T-helper 1 cell treated with Interleukin-12 subunit alpha and Interleukin-12 subunit beta and Interleukin-4 antibody, amounts not matched to agents 30 μg/mL and 1 μg/mL, for 36 hours (primary cell): Measurements from ENCODE around the gene TRIM50.
"Not testable (repeated sequence)": the region's sequence is repeated elsewhere in the genome, so short reads cannot be mapped to it uniquely, and the experiment has no call there.

Experiments
- H3K27ac Mint-ChIP-seq: one replicate; pipeline ENCODE4 v1.8.0; 2021; ENCODE audit warnings: mild to moderate bottlenecking, mixed read lengths
- H3K27me3 Mint-ChIP-seq: one replicate; pipeline ENCODE4 v1.8.0; 2021; ENCODE audit warnings: low read depth, mixed read lengths
- H3K36me3 Mint-ChIP-seq: one replicate; pipeline ENCODE4 v1.8.0; 2021; ENCODE audit warnings: low read depth, mixed read lengths
- H3K4me1 Mint-ChIP-seq: one replicate; pipeline ENCODE4 v1.8.0; 2021; ENCODE audit warnings: low read depth, mixed read lengths
- H3K4me3 Mint-ChIP-seq: one replicate; pipeline ENCODE4 v1.8.0; 2021; ENCODE audit warnings: mild to moderate bottlenecking, moderate library complexity, mixed read lengths
- H3K9me3 Mint-ChIP-seq: one replicate; pipeline ENCODE4 v1.8.0; 2021; ENCODE audit warnings: mixed read lengths

TRIM50 gene

DNA sequence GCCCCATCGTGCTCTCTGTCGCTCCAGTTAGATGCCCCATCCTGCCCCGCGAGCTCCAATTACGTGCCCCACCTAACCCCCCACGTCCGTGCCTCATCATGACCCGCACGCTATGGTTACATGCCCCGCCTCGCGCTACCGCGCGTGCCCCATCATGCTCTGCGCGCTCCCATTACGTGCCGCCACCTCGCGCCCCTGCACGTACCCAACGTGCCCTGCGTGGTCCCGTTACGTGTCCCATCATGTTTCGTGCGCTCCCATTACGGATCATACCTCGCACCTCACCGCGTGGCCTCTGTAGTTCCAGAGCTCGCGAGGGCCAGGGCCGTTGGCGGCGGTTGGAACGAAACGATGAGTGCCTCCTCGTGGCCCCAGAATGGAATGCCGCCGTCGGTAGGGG, at the start of gene TRIM50, which contains the start of gene FKBP6:
TSS of gene TRIM50 (minus strand) at position 161 of the 400 bp plus-strand sequence. CDS start 3,295 bp downstream, outside the sequence.
TSS of gene FKBP6 (plus strand) at position 240 of the 400 bp plus-strand sequence. CDS start 268 bp downstream, outside the sequence.
- H3K4me1 Mint-ChIP-seq, H3K27me3 Mint-ChIP-seq, H3K27ac Mint-ChIP-seq, H3K9me3 Mint-ChIP-seq, H3K36me3 Mint-ChIP-seq, H3K4me3 Mint-ChIP-seq: not testable (repeated sequence)

GRCh38 chr7:73376671-73377412, 49.0 kb upstream of the TRIM50 start:
- peaks cover 17% of the 10 kb centered on the region for H3K27me3 Mint-ChIP-seq
- no peaks in the 10 kb centered on the region for H3K9me3 Mint-ChIP-seq
- H3K4me1 Mint-ChIP-seq: no peaks in the 10 kb centered on the region
- no peak overlapping the region for H3K4me3 Mint-ChIP-seq
- H3K36me3 Mint-ChIP-seq: no peaks in the 10 kb centered on the region
- no peak overlapping the region for H3K27ac Mint-ChIP-seq

GRCh38 chr7:73376262-73376661, 48.4 kb upstream of the TRIM50 start:
- not testable (repeated sequence) for H3K27ac Mint-ChIP-seq, H3K36me3 Mint-ChIP-seq, H3K9me3 Mint-ChIP-seq, H3K4me1 Mint-ChIP-seq, H3K4me3 Mint-ChIP-seq
- H3K27me3 Mint-ChIP-seq: peaks cover 17% of the 10 kb centered on the region

DNA sequence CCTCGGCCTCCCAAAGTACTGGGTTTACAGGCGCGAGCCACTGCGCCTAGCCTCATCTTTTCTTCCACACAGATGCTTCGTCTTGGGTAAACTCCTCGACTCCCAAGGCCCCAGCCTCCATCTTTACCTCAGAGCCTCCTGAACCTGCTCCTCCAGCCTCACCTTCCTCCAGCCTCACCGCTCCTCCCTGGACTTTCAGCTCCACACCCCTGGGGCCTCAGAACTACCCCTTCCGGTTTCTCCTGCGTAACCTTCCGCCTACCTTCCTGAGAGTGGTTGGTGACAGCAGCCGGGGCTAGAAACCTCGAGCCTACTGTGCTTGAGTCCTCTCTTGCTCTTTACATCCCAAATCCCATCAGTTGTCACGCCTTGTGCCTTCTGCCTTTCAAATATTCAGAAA, 45.9 kb upstream of the TRIM50 start:
- Mint-ChIP-seq H3K27ac (no peak overlapping the region), H3K36me3 (no peaks in the 10 kb centered on the region), H3K4me3 (no peak overlapping the region), H3K4me1 (no peaks in the 10 kb centered on the region), H3K27me3 (peaks cover 17% of the 10 kb centered on the region), H3K9me3 (no peaks in the 10 kb centered on the region)

GRCh38 chr7:73369622-73370021, 41.7 kb upstream of the TRIM50 start:
- Mint-ChIP-seq H3K27ac (no peak overlapping the region), H3K9me3 (no peaks in the 10 kb centered on the region), H3K27me3 (no peaks in the 10 kb centered on the region), H3K36me3 (no peaks in the 10 kb centered on the region), H3K4me3 (no peak overlapping the region), H3K4me1 (no peaks in the 10 kb centered on the region)

DNA sequence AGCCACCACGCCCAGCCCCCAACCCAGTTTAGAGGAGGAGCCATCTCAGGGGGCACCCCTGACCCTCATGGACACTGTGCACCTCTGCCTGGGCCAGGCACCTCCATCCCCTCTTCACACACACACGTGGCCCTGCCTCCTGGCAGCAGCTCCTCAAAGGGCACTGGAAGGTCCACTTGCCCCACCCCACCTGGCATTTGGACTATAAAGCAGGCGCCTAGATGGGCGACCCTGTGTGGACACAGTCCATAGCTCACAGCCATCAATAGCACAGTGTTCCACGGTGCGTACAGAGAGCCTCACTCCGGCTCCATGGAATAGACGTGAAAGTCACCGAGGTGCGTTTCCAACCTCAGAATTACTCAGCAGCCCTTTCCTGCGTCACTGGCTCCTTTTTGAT, 41.1 kb upstream of the TRIM50 start:
- Mint-ChIP-seq H3K4me1 (no peaks in the 10 kb centered on the region), H3K27me3 (no peaks in the 10 kb centered on the region), H3K9me3 (no peaks in the 10 kb centered on the region), H3K36me3 (no peaks in the 10 kb centered on the region), H3K4me3 (no peak overlapping the region), H3K27ac (no peak overlapping the region)

DNA sequence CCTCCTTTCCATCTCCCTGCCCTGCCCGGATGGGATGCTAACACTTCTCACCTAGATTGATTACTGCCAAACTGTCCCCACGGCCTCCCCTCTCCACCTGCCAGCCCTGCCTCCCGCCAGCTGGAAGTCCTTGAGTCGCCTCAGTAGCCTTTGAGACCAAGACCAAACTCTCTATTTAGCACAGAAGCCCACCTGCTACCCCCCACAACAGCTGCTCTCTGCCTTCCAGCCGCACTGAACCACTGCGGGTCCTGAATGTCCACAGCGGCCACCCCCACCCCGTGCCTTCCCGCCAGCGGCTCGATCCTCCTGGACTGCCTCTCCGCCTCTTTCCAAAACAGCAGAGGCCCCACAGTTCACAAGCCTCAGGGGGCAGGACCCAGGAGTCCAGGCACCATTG, 39.1 kb upstream of the TRIM50 start:
- Mint-ChIP-seq H3K4me3 (no peak overlapping the region), H3K27me3 (no peaks in the 10 kb centered on the region), H3K4me1 (no peaks in the 10 kb centered on the region), H3K36me3 (no peaks in the 10 kb centered on the region), H3K9me3 (no peaks in the 10 kb centered on the region), H3K27ac (no peak overlapping the region)

GRCh38 chr7:73366127-73366526, 38.2 kb upstream of the TRIM50 start:
- Mint-ChIP-seq H3K27me3 (no peaks in the 10 kb centered on the region), H3K9me3 (no peaks in the 10 kb centered on the region), H3K4me1 (no peaks in the 10 kb centered on the region), H3K36me3 (no peaks in the 10 kb centered on the region), H3K4me3 (no peak overlapping the region), H3K27ac (no peak overlapping the region)

DNA sequence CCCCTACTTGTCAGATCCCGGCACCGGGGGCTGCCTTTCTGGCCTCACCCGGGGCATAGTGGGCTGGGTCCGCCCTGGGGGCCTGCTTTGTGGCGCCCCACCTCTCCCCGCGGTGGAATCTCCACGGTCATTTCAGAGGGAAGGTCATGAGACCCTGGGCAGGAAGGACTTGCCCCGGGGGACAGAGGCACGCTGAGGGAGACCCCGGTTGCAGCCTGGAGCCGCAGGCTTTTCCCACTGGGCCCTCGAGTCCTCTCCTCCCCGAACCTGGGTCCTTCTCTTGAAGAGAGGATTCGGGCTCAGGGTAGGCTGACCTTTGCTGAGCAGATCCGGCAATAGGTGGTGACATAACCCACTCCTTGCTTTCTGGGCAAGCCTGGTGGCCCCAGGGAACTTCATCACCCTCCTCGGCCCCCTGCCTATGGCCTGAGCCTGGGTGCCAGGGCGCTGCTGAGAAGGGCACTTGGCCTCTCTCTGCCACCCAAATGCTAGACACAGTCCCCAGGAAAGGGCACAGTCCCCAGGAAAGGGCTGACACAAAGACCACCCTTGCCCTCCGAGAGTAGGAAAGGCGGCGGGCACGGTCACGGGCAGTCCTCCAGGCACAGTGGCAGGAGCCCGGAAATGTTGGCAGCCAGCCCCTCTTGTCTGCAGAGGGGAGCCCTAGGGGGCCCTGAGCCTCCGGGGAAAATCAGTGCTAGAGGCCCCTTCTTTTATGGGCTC, 36.3 kb upstream of the TRIM50 start:
- no peak overlapping the region for H3K4me3 Mint-ChIP-seq
- no peaks in the 10 kb centered on the region for H3K9me3 Mint-ChIP-seq
- no peak overlapping the region for H3K27ac Mint-ChIP-seq
- no peaks in the 10 kb centered on the region for H3K4me1 Mint-ChIP-seq
- no peaks in the 10 kb centered on the region for H3K27me3 Mint-ChIP-seq
- H3K36me3 Mint-ChIP-seq: no peaks in the 10 kb centered on the region

GRCh38 chr7:73363225-73364005, 35.5 kb upstream of the TRIM50 start:
- Mint-ChIP-seq H3K27ac (no peak overlapping the region), H3K27me3 (no peaks in the 10 kb centered on the region), H3K9me3 (no peaks in the 10 kb centered on the region), H3K4me1 (no peaks in the 10 kb centered on the region), H3K4me3 (no peak overlapping the region), H3K36me3 (no peaks in the 10 kb centered on the region)

DNA sequence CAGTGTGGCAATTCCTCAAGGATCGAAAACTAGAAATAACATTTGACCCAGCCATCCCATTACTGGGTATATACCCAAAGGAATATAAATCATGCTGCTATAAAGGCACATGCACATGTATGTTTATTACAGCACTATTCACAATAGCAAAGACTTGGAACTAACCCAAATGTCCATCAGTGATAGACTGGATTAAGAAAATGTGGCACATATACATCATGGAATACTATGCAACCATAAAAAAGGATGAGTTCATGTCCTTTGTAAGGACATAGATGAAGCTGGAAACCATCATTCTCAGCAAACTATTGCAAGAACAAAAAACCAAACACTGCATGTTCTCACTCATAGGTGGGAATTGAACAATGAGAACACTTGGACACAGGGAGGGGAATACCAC, 32.7 kb upstream of the TRIM50 start:
- H3K27ac Mint-ChIP-seq, H3K9me3 Mint-ChIP-seq, H3K4me3 Mint-ChIP-seq, H3K36me3 Mint-ChIP-seq, H3K4me1 Mint-ChIP-seq, H3K27me3 Mint-ChIP-seq: not testable (repeated sequence)

- Mint-ChIP-seq H3K27ac (no peak overlapping the region), H3K27me3 (no peaks in the 10 kb centered on the region), H3K36me3 (no peaks in the 10 kb centered on the region), H3K4me1 (no peaks in the 10 kb centered on the region), H3K4me3 (no peak overlapping the region), H3K9me3 (no peaks in the 10 kb centered on the region)
Observed at GRCh38 chr7:73359746-73360375, 32.0 kb upstream of the TRIM50 start.

GRCh38 chr7:73359306-73359705, 31.4 kb upstream of the TRIM50 start:
- no peaks in the 10 kb centered on the region for H3K36me3 Mint-ChIP-seq
- no peaks in the 10 kb centered on the region for H3K27me3 Mint-ChIP-seq
- H3K4me1 Mint-ChIP-seq: no peaks in the 10 kb centered on the region
- no peaks in the 10 kb centered on the region for H3K9me3 Mint-ChIP-seq
- no peak overlapping the region for H3K4me3 Mint-ChIP-seq
- no peak overlapping the region for H3K27ac Mint-ChIP-seq

DNA sequence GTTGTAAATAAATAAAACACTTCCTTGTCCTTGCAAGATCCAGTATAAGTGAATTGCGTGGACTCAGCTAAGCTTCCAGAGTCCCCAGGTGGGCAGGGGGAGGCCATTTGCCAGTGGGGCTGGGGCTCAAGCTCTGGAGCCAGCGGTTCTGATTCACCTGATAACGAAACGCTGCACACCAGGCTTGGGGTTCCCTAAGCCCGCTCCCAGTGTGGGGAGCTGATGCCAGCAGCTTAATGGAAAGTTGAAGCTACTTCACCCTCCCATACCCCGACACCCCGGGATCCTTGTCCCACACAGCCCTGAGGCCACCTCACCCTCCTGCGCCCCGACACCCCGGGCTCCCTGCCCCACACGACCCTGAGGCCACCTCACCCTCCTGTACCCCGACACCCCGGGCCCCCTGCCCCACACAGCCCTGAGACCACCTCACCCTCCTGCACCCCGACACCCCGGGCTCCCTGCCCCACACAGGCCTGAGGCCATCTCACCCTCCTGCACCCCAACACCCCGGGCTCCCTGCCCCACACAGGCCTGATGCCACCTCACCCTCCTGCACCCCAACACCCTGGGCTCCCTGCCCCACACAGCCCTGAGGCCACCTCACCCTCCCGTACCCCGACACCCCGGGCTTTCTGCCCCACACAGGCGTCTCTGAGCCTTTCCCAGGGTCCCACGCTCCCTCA, 30.9 kb upstream of the TRIM50 start:
- H3K4me1 Mint-ChIP-seq: no peaks in the 10 kb centered on the region
- no peak overlapping the region for H3K27ac Mint-ChIP-seq
- H3K4me3 Mint-ChIP-seq: no peak overlapping the region
- H3K36me3 Mint-ChIP-seq: no peaks in the 10 kb centered on the region
- no peaks in the 10 kb centered on the region for H3K9me3 Mint-ChIP-seq
- no peaks in the 10 kb centered on the region for H3K27me3 Mint-ChIP-seq
